PC-9 (cell line): Measurements from ENCODE around the gene SLC25A24. TPM values are rescaled to one million over a fixed set of nuclear protein-coding genes. Genes with fewer than 3 reads are reported as not detected.

Experiments
- BruUV-seq: library from RNA; stranded (reverse); fragments of 400-500 nt; replicated peaks from 2 replicates; lab custom pipeline; 2021; lab: Mats Ljungman, UMichigan
- CTCF ChIA-PET: fragments of 300-600 bp; sonication (Branson Sonifier 250); formaldehyde crosslinking; loops from one replicate; lab custom pipeline; 2022; ENCODE audit warnings: antibody characterized with exemption; lab: Charles Lee
- POLR2A ChIA-PET: fragments of 300-600 bp; sonication (Branson Sonifier 250); formaldehyde crosslinking; loops from one replicate; lab custom pipeline; 2022; ENCODE audit warnings: antibody characterized with exemption; ENCODE audit not compliant: unreplicated experiment; lab: Charles Lee
- DNase-seq, 2 experiments: peaks; one replicate each; pipeline versions ENCODE4 v3.0.0 to v3.0.0-alpha.2; 2015 to 2022; ENCODE audit warnings: mixed read lengths in 1 of 2
- H2AFZ ChIP-seq: fragments of 200-600 bp; sonication (generic); 2 replicates; pipeline ENCODE4 v1.8.1; 2017; ENCODE audit warnings: antibody characterized with exemption
- H3F3A ChIP-seq: fragments of 200-600 bp; sonication (generic); 2 replicates; pipeline ENCODE4 v1.8.1; 2017; ENCODE audit warnings: antibody characterized with exemption, mild to moderate bottlenecking, low read depth; ENCODE audit not compliant: insufficient read depth
- H3K27ac ChIP-seq: fragments of 200-600 bp; sonication (generic); 2 replicates; pipeline ENCODE4 v1.6.1; 2016; ENCODE audit warnings: mixed run types
- H3K27me3 ChIP-seq: fragments of 200-600 bp; sonication (generic); 2 replicates; pipeline ENCODE4 v1.6.1; 2016; ENCODE audit warnings: low read depth, mixed run types; ENCODE audit not compliant: insufficient read depth
- H3K36me3 ChIP-seq: fragments of 200-600 bp; sonication (generic); 2 replicates; pipeline ENCODE4 v1.6.1; 2016; ENCODE audit warnings: low read depth, mixed run types
- H3K4me1 ChIP-seq: fragments of 200-600 bp; sonication (generic); replicated peaks from 2 replicates; pipeline ENCODE4 v1.6.1; 2016; ENCODE audit warnings: mixed run types; ENCODE audit not compliant: insufficient read depth
- H3K4me2 ChIP-seq: fragments of 200-600 bp; sonication (generic); 2 replicates; pipeline ENCODE4 v1.6.1; 2017; ENCODE audit warnings: mixed run types
- H3K4me3 ChIP-seq: fragments of 200-600 bp; sonication (generic); 2 replicates; pipeline ENCODE4 v1.6.1; 2016; ENCODE audit warnings: mixed run types
- H3K79me2 ChIP-seq: fragments of 200-600 bp; sonication (generic); 2 replicates; pipeline ENCODE4 v1.6.1; 2017; ENCODE audit warnings: low read depth, mixed run types
- H3K9me2 ChIP-seq: fragments of 200-600 bp; sonication (generic); 2 replicates; pipeline ENCODE4 v1.8.1; 2017; ENCODE audit warnings: mild to moderate bottlenecking; ENCODE audit not compliant: insufficient read depth
- H3K9me3 ChIP-seq: fragments of 200-600 bp; sonication (generic); 2 replicates; pipeline ENCODE4 v1.8.1; 2016; ENCODE audit warnings: low read depth; ENCODE audit not compliant: insufficient read depth
- H4K20me1 ChIP-seq: fragments of 200-600 bp; sonication (generic); 2 replicates; pipeline ENCODE4 v1.8.1; 2017; ENCODE audit not compliant: insufficient read depth
- CTCF ChIP-seq: fragments of 200-600 bp; sonication (generic); conservative IDR thresholded peaks from 2 replicates; pipeline ENCODE4 v1.6.1; 2017; ENCODE audit warnings: mixed run types, antibody characterized with exemption, mild to moderate bottlenecking, moderate library complexity
- EZH2 ChIP-seq: fragments of 200-600 bp; sonication (generic); IDR thresholded peaks from 2 replicates; pipeline ENCODE4 v1.8.0; 2017; ENCODE audit warnings: antibody characterized with exemption, low read depth
- intact Hi-C: fragments of 100-400 bp; cut with micrococcal nuclease; formaldehyde crosslinking; loops from one replicate; pipeline ENCODE4 v1.10.0; 2022; ENCODE audit not compliant: unreplicated experiment
- total RNA-seq: library from RNA; stranded (reverse); gene quantifications from 2 replicates; pipeline ENCODE4 v1.2.3, GENCODE V29; 2021

Gene SLC25A24
- total RNA-seq, 1 experiment from 2014 or later = 60.5 TPM

- ChIA-PET CTCF (interaction anchor here (0.6 to 0.9 kb wide), 3 partner anchors 360 to 899 kb away, joined by 4 to 5 read pairs (median 5); partner anchors contain the start of gene EEIG2), POLR2A (interaction anchor here (0.5 to 1.0 kb wide), 11 partner anchors 10 to 1025 kb away, joined by 3 to 7 read pairs (median 4); no protein-coding TSS in a partner anchor)
- Histone ChIP-seq H3K36me3 (peaks cover 31% of the 10 kb centered on the region), H3K9me2 (no peaks in the 10 kb centered on the region; the same call in 1 of the 2 replicates), H4K20me1 (peaks cover 10% of the 10 kb centered on the region; the same call in 1 of the 2 replicates), H3K4me2 (peak overlapping the region; percentile 89), H3K27ac (peak overlapping the region; percentile 80), H3K27me3 (no peaks in the 10 kb centered on the region), H2AFZ (peak overlapping the region; percentile 95), H3F3A (peaks cover 25% of the 10 kb centered on the region), H3K79me2 (peaks cover 43% of the 10 kb centered on the region), H3K4me1 (peaks cover 24% of the 10 kb centered on the region), H3K4me3 (peak overlapping the region; percentile 91), H3K9me3 (no peaks in the 10 kb centered on the region)
- DNase-seq = peak; percentile 42 to 76
- TF ChIP-seq CTCF (peak; percentile 59), EZH2 (no peak)
- BruUV-seq = TSS peak; percentile 73
- intact Hi-C loops = no loop called here
Observed at GRCh38 chr1:108200687-108201051, 526 bp upstream of the SLC25A24 start.

- Histone ChIP-seq H3K27ac (peak overlapping the region; percentile 80), H3K36me3 (peaks cover 45% of the 10 kb centered on the region), H3K9me2 (no peaks in the 10 kb centered on the region; the same call in 1 of the 2 replicates), H3K27me3 (no peaks in the 10 kb centered on the region), H2AFZ (peak overlapping the region; percentile 95), H3K79me2 (peaks cover 57% of the 10 kb centered on the region), H3F3A (peaks cover 25% of the 10 kb centered on the region), H3K4me2 (peak overlapping the region; percentile 89), H3K4me1 (peaks cover 24% of the 10 kb centered on the region), H3K4me3 (peak overlapping the region; percentile 91), H3K9me3 (0 out of 2 replicates have a peak, but pooled peaks cover 7% of the 10 kb centered on the region), H4K20me1 (peaks cover 10% of the 10 kb centered on the region; the same call in 1 of the 2 replicates)
- POLR2A ChIA-PET = no interaction called here
- DNase-seq = peak; percentile 24 to 95
- intact Hi-C loops = loop anchor here (5.0 kb wide), 1 partner anchor 303 kb away; no protein-coding TSS in a partner anchor
- no peak for TF ChIP-seq CTCF
- TF ChIP-seq EZH2 = no peak
- BruUV-seq = no TSS peak
- CTCF ChIA-PET = no interaction called here
Observed at GRCh38 chr1:108199201-108199691, 897 bp downstream of the SLC25A24 start.

- Histone ChIP-seq H3K4me3 (no peak overlapping the region), H4K20me1 (peaks cover 10% of the 10 kb centered on the region; the same call in 1 of the 2 replicates), H3K4me1 (peaks cover 18% of the 10 kb centered on the region), H3K79me2 (peaks cover 97% of the 10 kb centered on the region), H3K36me3 (peaks cover 64% of the 10 kb centered on the region), H3K9me2 (no peaks in the 10 kb centered on the region; the same call in 1 of the 2 replicates), H3F3A (peaks cover 9% of the 10 kb centered on the region; the same call in 1 of the 2 replicates), H3K4me2 (no peak overlapping the region), H3K27me3 (no peaks in the 10 kb centered on the region), H3K9me3 (0 out of 2 replicates have a peak, but pooled peaks cover 10% of the 10 kb centered on the region), H2AFZ (no peak overlapping the region), H3K27ac (no peak overlapping the region)
- TF ChIP-seq EZH2 = no peak
- no peak for TF ChIP-seq CTCF
- DNase-seq = no peak
- intact Hi-C loops = no loop called here
- BruUV-seq = no TSS peak
- ChIA-PET CTCF (interaction anchor here (0.5 kb wide), 1 partner anchor 11 kb away, joined by 3 read pairs; no protein-coding TSS in a partner anchor), POLR2A (no interaction called here)
Observed at GRCh38 chr1:108194051-108194450, 6.1 kb downstream of the SLC25A24 start.
